NB4 (cell line): ENCODE results near the gene RHOV.

Source experiments
- MAX ChIP-seq: IDR thresholded peaks from 2 replicates; pipeline ENCODE4 v1.6.1; 2011; ENCODE audit warnings: low read depth, low read length
- MYC ChIP-seq: IDR thresholded peaks from 2 replicates; pipeline ENCODE4 v1.6.1; 2011; ENCODE audit warnings: low read depth, low read length
- POLR2A ChIP-seq: IDR thresholded peaks from 2 replicates; pipeline ENCODE4 v1.6.1; 2011; ENCODE audit warnings: mild to moderate bottlenecking; ENCODE audit not compliant: insufficient read length; ENCODE audit errors: extremely low read depth
- TF ChIP-seq, protein P1 (sequence below): IDR thresholded peaks from one replicate; pipeline ENCODE4 v1.5.1; 2012; ENCODE audit warnings: low read depth, low read length

- TF ChIP-seq, protein P1, sequence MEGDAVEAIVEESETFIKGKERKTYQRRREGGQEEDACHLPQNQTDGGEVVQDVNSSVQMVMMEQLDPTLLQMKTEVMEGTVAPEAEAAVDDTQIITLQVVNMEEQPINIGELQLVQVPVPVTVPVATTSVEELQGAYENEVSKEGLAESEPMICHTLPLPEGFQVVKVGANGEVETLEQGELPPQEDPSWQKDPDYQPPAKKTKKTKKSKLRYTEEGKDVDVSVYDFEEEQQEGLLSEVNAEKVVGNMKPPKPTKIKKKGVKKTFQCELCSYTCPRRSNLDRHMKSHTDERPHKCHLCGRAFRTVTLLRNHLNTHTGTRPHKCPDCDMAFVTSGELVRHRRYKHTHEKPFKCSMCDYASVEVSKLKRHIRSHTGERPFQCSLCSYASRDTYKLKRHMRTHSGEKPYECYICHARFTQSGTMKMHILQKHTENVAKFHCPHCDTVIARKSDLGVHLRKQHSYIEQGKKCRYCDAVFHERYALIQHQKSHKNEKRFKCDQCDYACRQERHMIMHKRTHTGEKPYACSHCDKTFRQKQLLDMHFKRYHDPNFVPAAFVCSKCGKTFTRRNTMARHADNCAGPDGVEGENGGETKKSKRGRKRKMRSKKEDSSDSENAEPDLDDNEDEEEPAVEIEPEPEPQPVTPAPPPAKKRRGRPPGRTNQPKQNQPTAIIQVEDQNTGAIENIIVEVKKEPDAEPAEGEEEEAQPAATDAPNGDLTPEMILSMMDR = no peak
- no peak for TF ChIP-seq POLR2A
- no peak for TF ChIP-seq MAX
- no peak for TF ChIP-seq MYC
Observed at GRCh38 chr15:40845036-40845435, 29.0 kb downstream of the RHOV start.
